Tibial artery (tissue), 4 donors: Measurements from ENCODE around the gene DOCK11.
A peak's percentile ranks its signal among the peaks of the same experiment; 100 is the strongest.

Experiments
- DNase-seq, 2 donors: peaks; one replicate each; pipeline ENCODE4 v3.0.0-alpha.2; 2019
- H3K27ac ChIP-seq, 2 donors: fragments of 200-600 bp; sonication (generic) in 1 of 2; 1 replicate in 1 of 2; 2 replicates in 1 of 2; pipeline ENCODE4 v1.5.1; 2018 to 2019; ENCODE audit warnings: mild to moderate bottlenecking in 1 of 2
- H3K27me3 ChIP-seq, 2 donors: fragments of 200-600 bp; sonication (generic) in 1 of 2; one replicate each; pipeline versions ENCODE4 v1.5.1 to v1.6.0; 2016 to 2019
- H3K36me3 ChIP-seq, 3 donors: fragments of 200-600 bp; sonication (generic) in 2 of 3; one replicate each; pipeline ENCODE4 v1.5.1; 2016 to 2019; ENCODE audit warnings: mild to moderate bottlenecking in 2 of 3
- H3K4me1 ChIP-seq, 4 donors: fragments of 200-600 bp; sonication (generic) in 2 of 4; 1 replicate in 3 of 4; 2 replicates in 1 of 4; pipeline ENCODE4 v1.5.1; 2016 to 2019
- H3K4me3 ChIP-seq, 2 donors: fragments of 200-600 bp; sonication (generic) in 1 of 2; 1 replicate in 1 of 2; 2 replicates in 1 of 2; pipeline ENCODE4 v1.5.1; 2018 to 2019; ENCODE audit warnings: mild to moderate bottlenecking in 2 of 2
- H3K9me3 ChIP-seq, 3 donors: fragments of 200-600 bp; sonication (generic) in 1 of 3; one replicate each; pipeline ENCODE4 v1.5.1; 2016 to 2019
- CTCF ChIP-seq, 2 experiments: fragments of 200-600 bp in 1 of 2; fragments of 450-650 bp in 1 of 2; IDR thresholded peaks; one replicate each; pipeline ENCODE4 v1.5.1; 2017 to 2019; ENCODE audit warnings: antibody characterized with exemption in 2 of 2, mild to moderate bottlenecking in 1 of 2, moderate library complexity in 1 of 2
- intact Hi-C: fragments of 100-400 bp; cut with DNase I; formaldehyde crosslinking; loops from one replicate; pipeline ENCODE4 v1.15.0; 2023; ENCODE audit warnings: low total_unique reads

DOCK11 gene

GRCh38 chrX:118548841-118549240 lies 53.2 kb downstream of the DOCK11 start:
- Histone ChIP-seq H3K27me3 (no peaks in the 10 kb centered on the region), H3K36me3 (peaks cover 0 to 4% (median 0%) of the 10 kb centered on the region in 3 donors), H3K27ac (no peak overlapping the region), H3K4me1 (peaks cover 0 to 15% (median 0%) of the 10 kb centered on the region in 4 donors), H3K9me3 (no peaks in the 10 kb centered on the region), H3K4me3 (no peak overlapping the region)
- intact Hi-C loops = no loop called here
- DNase-seq = no peak
- no peak for TF ChIP-seq CTCF (IDR thresholded peaks at IDR 0.05)

- Histone ChIP-seq H3K36me3 (no peaks in the 10 kb centered on the region), H3K27ac (no peak overlapping the region), H3K27me3 (no peaks in the 10 kb centered on the region), H3K9me3 (no peaks in the 10 kb centered on the region), H3K4me3 (no peak overlapping the region), H3K4me1 (peaks cover 0 to 5% (median 0%) of the 10 kb centered on the region in 4 donors)
- no peak for TF ChIP-seq CTCF (IDR thresholded peaks at IDR 0.05)
- intact Hi-C loops = no loop called here
- DNase-seq = no peak
Observed at GRCh38 chrX:118550792-118551191, 55.2 kb downstream of the DOCK11 start.

GRCh38 chrX:118551426-118551825 lies 55.8 kb downstream of the DOCK11 start:
- intact Hi-C loops = no loop called here
- TF ChIP-seq CTCF (IDR thresholded peaks at IDR 0.05) = no peak
- Histone ChIP-seq H3K4me3 (no peak overlapping the region), H3K36me3 (no peaks in the 10 kb centered on the region), H3K9me3 (no peaks in the 10 kb centered on the region), H3K27ac (no peak overlapping the region), H3K27me3 (no peaks in the 10 kb centered on the region), H3K4me1 (peaks cover 0 to 5% (median 0%) of the 10 kb centered on the region in 4 donors)
- DNase-seq = no peak

GRCh38 chrX:118552121-118552900 lies 56.7 kb downstream of the DOCK11 start:
- DNase-seq = peak in 1 of 2 donors; percentile 45
- intact Hi-C loops = no loop called here

GRCh38 chrX:118553042-118553710 lies 57.6 kb downstream of the DOCK11 start:
- no peak overlapping the region for H3K4me3 ChIP-seq
- TF ChIP-seq CTCF (IDR thresholded peaks at IDR 0.05) = no peak
- no peak overlapping the region for H3K27ac ChIP-seq
- intact Hi-C loops = no loop called here
- no peak for DNase-seq
- no peaks in the 10 kb centered on the region for H3K9me3 ChIP-seq
- H3K36me3 ChIP-seq = no peaks in the 10 kb centered on the region
- H3K4me1 ChIP-seq = peaks cover 0 to 5% (median 0%) of the 10 kb centered on the region in 4 donors
- no peaks in the 10 kb centered on the region for H3K27me3 ChIP-seq

More at GRCh38 chrX:118552121-118552900, 56.7 kb downstream of the DOCK11 start:
- no peaks in the 10 kb centered on the region for H3K36me3 ChIP-seq
- no peak for TF ChIP-seq CTCF (IDR thresholded peaks at IDR 0.05)
- H3K27me3 ChIP-seq = no peaks in the 10 kb centered on the region
- no peak overlapping the region for H3K4me3 ChIP-seq
- no peaks in the 10 kb centered on the region for H3K9me3 ChIP-seq
- no peak overlapping the region for H3K27ac ChIP-seq
- peaks cover 0 to 5% (median 0%) of the 10 kb centered on the region in 4 donors for H3K4me1 ChIP-seq
